ENCODE data around the gene SHOC2.

GRCh38 chr10:110939419-110939818, 20.0 kb downstream of the SHOC2 start:
- TF ChIP-seq CTCF (conservative IDR thresholded peaks at IDR 0.05) (no peak), ZFX (IDR thresholded peaks at IDR 0.05) (no peak)
